SKM-1 (cell line): ENCODE data around the gene TAF10.

ENCODE experiments used
- DNase-seq: peaks from one replicate; lab custom pipeline; 2025; ENCODE audit not compliant: unreplicated experiment; lab: John Stamatoyannopoulos, UW

TAF10 gene

DNA sequence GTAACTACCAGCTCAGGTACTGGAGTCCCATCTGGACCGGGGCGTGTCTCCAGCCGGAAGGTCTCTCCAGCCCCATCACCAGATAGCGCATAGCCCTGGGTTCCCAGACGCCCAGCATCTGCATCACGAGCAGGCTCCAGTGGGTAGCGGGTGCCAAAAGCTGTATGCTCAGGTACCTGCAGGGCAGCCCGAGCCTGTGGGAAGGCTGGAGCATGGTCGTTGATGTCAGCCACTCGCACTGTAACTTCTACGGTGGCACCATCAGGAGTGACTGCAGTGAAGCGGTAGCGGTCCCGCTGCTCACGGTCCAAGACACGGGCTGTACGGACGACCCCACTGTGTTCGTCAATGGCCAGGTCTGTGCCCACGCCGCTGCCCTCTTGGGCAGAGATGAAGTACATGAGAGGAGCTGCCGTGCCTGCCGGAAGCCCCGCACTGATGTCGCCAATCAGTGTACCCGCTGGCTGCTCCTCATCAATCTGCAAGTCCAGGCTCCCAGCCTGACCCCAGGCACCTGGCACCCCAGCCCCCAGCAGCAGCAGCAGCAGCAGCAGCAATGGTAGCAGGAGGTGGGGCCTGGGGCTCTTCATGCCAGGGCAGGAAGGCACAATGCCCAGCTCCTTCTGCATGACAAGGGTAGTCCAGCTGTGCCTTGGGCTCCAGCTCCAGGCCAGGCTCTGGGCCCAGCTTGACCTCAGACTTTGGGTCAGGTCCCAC, 29.1 kb upstream of the TAF10 start:
- no peak for DNase-seq

GRCh38 chr11:6640036-6640984, 28.3 kb upstream of the TAF10 start:
- no peak for DNase-seq

- DNase-seq = no peak
These were observed 26.4 kb upstream of the TAF10 start for GRCh38 chr11:6638429-6638828.

GRCh38 chr11:6637871-6638270, 25.9 kb upstream of the TAF10 start:
- no peak for DNase-seq

DNA sequence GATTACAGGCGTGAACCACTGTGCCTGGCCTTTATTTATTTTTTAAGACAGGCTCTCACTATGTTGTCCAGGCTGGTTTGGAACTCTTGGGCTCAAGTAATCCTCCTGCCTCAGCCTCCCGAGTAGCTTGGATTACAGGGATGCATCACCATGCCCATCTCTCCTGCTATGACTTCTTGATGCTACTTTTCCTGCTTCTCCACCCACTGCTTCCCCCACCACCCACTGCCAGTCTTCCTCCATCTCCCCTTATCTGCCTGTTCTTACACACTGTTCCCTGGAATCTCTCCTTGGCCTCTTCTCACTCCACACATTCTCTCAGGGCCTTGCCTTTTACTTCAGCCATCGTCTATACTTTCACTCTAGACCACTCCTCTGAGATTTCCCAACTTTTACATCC, 24.5 kb upstream of the TAF10 start:
- DNase-seq = no peak

GRCh38 chr11:6635082-6635932, 23.3 kb upstream of the TAF10 start:
- DNase-seq = peak; percentile 84

DNA sequence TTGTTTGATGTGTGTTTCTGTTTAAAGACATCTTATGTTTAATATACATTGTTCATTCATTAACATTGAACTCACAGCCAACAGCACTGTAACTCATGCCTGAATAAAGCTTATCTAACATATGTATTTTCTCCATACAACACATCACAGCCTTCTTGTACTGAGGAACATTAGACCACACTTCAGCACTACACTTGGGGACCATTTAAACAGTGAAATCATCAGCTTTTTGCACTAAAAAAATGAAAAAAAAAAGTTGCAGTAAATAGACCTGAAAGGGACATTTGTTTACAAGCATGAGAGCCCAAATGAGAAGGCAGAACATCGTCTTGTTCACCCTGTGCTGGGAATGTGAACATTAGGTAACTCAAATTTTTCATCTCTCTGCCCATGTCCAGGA, 22.5 kb upstream of the TAF10 start:
- DNase-seq = no peak

DNA sequence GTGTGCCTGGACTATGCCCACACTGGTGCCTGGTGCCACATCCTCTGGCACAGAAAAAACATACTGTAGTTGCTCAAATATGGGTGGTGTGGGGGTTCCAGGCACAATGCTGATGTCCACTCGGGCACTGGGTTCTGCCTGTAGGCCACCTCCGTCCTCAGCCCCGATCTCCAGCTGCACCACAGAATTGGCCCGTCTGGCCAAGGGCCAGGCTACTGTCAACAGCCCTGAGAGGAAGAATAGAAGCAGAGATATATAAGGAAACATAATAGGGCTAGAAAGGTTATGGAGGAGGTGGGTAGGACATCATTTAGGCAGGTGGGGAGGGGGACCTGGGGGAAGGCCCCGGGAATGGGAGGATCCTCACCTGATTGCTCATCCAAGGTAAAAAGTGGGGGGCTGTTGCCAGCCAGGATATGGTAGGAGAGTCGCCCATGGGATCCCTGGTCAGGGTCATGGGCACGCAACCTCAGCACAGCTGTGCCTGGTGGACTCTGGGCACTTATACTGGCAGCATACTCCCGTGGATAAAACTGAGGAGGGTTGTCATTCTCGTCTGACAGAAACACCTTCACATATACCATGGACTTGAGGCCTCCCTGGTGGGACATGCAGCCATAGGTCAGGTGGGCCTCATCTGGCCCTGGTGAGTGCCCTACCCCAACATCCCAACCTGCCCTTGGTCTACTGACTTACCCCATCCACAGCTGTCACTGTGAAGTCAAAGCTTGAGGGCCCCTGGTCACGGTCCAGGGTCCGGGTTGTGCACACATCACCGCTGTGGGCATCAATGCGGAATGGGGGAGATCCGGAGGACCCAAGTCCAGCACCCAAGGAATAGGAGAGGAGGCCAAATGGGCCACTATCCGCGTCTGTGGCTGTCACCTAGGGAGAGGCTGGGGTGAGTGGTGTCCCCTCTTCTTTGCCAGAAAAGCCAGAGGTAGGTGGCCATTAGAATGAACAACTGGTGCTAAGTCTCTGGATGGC, 21.7 kb upstream of the TAF10 start:
- DNase-seq = no peak

- no peak for DNase-seq
These were observed 20.4 kb upstream of the TAF10 start for GRCh38 chr11:6632116-6633073.

DNA sequence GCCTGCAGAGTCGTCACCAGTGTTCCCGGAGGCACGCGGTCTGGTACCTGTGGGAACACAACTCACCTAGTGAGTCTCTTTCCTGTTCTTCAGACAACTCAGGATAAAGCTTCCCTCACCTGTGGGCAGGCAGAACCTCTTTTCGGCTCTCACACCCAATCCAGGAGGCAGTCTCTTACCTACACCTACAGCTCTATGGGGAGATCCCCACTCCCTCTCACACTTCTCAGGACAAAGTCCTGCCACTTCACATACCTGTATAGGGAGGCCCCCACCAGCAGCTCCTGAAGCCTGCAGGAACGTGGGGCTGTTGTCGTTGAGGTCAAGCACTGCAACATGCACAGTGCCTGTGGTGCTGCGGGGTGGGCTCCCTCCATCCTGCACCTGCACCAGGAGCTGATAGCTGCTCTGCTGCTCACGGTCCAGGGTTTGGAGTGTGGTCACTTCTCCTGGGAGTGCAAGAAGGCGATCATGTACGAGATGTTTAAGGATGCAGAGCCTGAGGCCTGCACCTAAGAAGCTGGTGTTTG, 19.4 kb upstream of the TAF10 start:
- no peak for DNase-seq

DNA sequence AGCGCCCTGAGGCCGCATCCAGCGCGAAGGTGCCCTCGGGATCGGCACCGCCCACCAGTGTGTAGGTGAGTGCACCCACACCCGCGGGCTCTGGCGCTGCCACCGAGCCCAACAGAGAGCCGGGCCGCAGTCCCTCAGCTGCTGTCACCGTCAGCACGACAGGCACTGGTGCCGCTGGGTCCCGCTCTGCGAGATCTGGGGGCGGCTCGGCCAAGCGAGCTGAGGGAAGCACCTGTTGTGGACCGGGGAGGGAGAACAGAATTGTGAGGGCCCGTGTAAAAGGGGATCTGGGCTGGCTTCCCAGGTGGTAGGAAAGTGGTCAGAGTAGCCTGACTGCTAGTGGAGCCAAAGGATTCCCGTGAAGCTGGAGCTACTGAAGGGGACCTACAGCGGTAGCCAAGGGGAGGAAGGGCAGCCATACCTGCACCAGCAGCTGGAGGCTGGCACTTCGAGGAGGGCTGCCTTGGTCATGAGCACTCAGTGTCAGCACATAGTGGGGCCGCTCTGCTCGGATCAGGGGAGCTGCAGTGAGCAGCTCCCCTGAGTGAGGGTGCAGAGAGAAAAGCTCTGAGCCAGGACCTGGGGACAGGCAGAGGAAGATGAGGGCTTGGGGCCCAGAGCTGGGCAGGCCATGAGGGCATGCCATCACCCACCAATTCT, 18.7 kb upstream of the TAF10 start:
- no peak for DNase-seq

- no peak for DNase-seq
These were observed 18.0 kb upstream of the TAF10 start for GRCh38 chr11:6629892-6630631.

DNA sequence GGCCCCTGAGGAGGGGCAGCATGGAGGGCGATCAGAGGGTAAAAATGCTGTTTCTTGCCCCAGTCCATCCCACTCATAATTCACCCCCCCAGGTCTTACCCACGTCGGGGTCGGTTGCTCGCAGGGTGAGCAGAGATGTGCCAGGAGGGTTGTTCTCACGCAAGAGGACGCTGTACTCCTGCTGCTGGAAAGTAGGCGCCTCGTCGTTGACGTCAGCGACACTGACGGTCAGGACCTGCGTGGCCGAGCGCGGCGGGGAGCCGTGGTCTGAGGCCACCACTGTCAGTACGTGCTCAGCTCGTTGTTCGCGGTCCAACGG, 17.5 kb upstream of the TAF10 start:
- no peak for DNase-seq

DNA sequence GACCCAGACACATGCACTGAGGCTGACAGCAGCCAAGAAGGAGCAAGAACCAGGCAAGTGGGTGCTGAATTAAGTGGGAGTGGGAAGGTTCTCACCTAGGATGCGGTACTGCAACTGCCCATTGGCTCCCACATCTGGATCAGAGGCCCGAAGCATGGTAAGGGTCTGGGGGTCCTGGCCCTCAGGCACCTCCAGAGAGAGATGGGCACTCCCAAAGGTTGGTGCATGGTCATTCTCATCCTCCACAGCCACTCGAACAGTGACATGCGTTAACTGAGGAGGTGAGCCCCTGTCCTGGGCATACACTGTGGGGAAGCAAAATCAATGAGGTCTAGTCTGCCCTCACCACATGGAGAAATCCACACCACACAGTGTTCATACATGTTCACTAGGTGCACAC, 16.5 kb upstream of the TAF10 start:
- DNase-seq = no peak

DNA sequence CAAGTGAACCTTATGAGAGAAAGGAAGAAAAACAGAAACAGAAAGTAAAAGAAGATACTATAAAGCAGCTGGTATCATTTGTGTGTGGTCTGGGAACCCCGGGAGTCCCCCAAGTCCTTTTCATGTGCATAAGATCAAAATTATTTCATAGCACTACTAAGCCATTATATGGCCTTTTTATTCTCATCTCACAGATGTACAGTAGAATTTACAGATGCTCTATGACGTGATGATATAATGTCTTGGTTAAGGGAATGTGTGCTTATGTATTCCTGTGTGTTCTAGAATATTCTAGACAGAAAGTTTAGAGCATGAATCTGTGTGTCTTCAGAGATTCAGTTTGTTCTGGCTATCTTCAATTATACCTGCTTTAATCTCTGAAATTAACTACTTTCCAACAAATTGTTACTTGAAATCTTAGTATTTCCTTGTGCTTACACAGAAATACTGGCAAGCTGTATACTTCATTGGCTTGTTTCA, 15.8 kb upstream of the TAF10 start:
- no peak for DNase-seq

GRCh38 chr11:6626971-6627761, 15.2 kb upstream of the TAF10 start:
- DNase-seq = no peak
